Tibial nerve (tissue), 4 donors: ENCODE measurements around the gene ABCB11. TPM values are rescaled to one million over a fixed set of nuclear protein-coding genes. Genes with fewer than 3 reads are reported as not detected.

Experiments used
- DNase-seq, 2 donors: peaks; one replicate each; pipeline ENCODE4 v3.0.0-alpha.2; 2019; ENCODE audit warnings: low spot score in 2 of 2
- H3K27ac ChIP-seq, 4 donors: fragments of 200-600 bp; sonication (generic) in 3 of 4; one replicate each; pipeline ENCODE4 v1.5.1; 2017 to 2019; ENCODE audit warnings: mild to moderate bottlenecking in 1 of 4
- H3K27me3 ChIP-seq, 2 donors: fragments of 200-600 bp; sonication (generic) in 1 of 2; one replicate each; pipeline versions ENCODE4 v1.5.1 to v1.6.0; 2017 to 2019
- H3K36me3 ChIP-seq, 3 donors: fragments of 200-600 bp; sonication (generic); one replicate each; pipeline ENCODE4 v1.5.1; 2018 to 2019
- H3K4me1 ChIP-seq, 4 donors: fragments of 200-600 bp; sonication (generic) in 3 of 4; one replicate each; pipeline ENCODE4 v1.5.1; 2017 to 2019
- H3K4me3 ChIP-seq, 4 donors: fragments of 200-600 bp; sonication (generic) in 3 of 4; one replicate each; pipeline ENCODE4 v1.5.1; 2017 to 2019; ENCODE audit warnings: mild to moderate bottlenecking in 1 of 4, moderate library complexity in 1 of 4
- H3K9me3 ChIP-seq, 4 donors: fragments of 200-600 bp; sonication (generic) in 3 of 4; one replicate each; pipeline ENCODE4 v1.5.1; 2017 to 2019
- EP300 ChIP-seq, 2 donors: sonication (generic); formaldehyde crosslinking; IDR thresholded peaks; one replicate each; pipeline ENCODE4 v1.6.1; 2017; ENCODE audit warnings: antibody characterized with exemption in 2 of 2, mild to moderate bottlenecking in 1 of 2
- POLR2A ChIP-seq, 2 donors: fragments of 450-650 bp; IDR thresholded peaks; one replicate each; pipeline ENCODE4 v1.6.1; 2017; ENCODE audit warnings: antibody characterized with exemption in 2 of 2, mild to moderate bottlenecking in 2 of 2, moderate library complexity in 2 of 2
- WGBS, 2 donors: methylation state at CpG; one replicate each; pipeline ENCODE4 v1.1.5; 2018; 5-methylcytosine and 5-hydroxymethylcytosine counted together
- total RNA-seq, 4 donors: library from RNA; depleted of rRNA; stranded (reverse); fragments of >200 nt; gene quantifications; one replicate each; pipeline ENCODE4 v1.1.0, GENCODE V29; 2016
- TF ChIP-seq, protein P1 (sequence below), 5 experiments: fragments of 200-600 bp in 3 of 5; fragments of 450-650 bp in 2 of 5; sonication (generic) in 3 of 5; IDR thresholded peaks; one replicate each; pipeline ENCODE4 v1.5.1; 2016 to 2019; ENCODE audit warnings: antibody characterized with exemption in 5 of 5, mild to moderate bottlenecking in 3 of 5, moderate library complexity in 2 of 5

Gene ABCB11
- total RNA-seq, 4 donors from 2014 or later, result 0.30 to 0.63 (median 0.39) TPM; not detected in 1

DNA sequence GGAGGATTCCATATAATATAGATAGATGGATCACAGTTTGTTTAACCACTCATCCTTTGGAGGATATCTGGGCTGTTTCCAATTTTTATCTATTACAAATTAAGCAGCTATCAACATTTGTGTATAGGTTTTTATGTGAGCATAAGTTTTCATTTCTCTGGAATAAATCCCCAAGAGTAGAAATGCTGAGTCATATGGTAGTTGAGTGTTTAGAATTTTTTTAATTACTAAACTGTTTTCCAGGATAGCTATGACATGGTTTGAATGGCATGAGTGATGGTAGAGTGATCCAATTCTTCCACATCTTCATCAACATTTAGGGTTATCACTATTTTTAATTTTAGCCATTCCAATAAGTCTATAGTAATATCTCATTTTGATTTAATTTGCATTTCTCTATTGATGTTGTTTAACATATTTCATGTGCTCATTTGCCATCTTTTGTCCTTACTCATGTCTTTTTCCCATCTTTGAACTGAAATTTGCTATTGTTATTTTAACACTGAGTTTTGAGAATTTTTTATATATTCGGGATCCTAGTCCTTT is 31.4 kb downstream of the ABCB11 start:
- TF ChIP-seq, protein P1, sequence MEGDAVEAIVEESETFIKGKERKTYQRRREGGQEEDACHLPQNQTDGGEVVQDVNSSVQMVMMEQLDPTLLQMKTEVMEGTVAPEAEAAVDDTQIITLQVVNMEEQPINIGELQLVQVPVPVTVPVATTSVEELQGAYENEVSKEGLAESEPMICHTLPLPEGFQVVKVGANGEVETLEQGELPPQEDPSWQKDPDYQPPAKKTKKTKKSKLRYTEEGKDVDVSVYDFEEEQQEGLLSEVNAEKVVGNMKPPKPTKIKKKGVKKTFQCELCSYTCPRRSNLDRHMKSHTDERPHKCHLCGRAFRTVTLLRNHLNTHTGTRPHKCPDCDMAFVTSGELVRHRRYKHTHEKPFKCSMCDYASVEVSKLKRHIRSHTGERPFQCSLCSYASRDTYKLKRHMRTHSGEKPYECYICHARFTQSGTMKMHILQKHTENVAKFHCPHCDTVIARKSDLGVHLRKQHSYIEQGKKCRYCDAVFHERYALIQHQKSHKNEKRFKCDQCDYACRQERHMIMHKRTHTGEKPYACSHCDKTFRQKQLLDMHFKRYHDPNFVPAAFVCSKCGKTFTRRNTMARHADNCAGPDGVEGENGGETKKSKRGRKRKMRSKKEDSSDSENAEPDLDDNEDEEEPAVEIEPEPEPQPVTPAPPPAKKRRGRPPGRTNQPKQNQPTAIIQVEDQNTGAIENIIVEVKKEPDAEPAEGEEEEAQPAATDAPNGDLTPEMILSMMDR (IDR thresholded peaks at IDR 0.05), result no peak
- TF ChIP-seq EP300 (IDR thresholded peaks at IDR 0.05) (no peak), POLR2A (IDR thresholded peaks at IDR 0.05) (no peak)
- no peak for DNase-seq
- no peak overlapping the region for H3K4me3 ChIP-seq
- H3K36me3 ChIP-seq, result no peaks in the 10 kb centered on the region
- H3K27me3 ChIP-seq, result no peaks in the 10 kb centered on the region
- H3K4me1 ChIP-seq, result no peaks in the 10 kb centered on the region
- H3K27ac ChIP-seq, result no peak overlapping the region
- H3K9me3 ChIP-seq, result no peaks in the 10 kb centered on the region
- 89 to 97% methylated on average over 1 of the region's 1 CpG for WGBS, 2 donors

DNA sequence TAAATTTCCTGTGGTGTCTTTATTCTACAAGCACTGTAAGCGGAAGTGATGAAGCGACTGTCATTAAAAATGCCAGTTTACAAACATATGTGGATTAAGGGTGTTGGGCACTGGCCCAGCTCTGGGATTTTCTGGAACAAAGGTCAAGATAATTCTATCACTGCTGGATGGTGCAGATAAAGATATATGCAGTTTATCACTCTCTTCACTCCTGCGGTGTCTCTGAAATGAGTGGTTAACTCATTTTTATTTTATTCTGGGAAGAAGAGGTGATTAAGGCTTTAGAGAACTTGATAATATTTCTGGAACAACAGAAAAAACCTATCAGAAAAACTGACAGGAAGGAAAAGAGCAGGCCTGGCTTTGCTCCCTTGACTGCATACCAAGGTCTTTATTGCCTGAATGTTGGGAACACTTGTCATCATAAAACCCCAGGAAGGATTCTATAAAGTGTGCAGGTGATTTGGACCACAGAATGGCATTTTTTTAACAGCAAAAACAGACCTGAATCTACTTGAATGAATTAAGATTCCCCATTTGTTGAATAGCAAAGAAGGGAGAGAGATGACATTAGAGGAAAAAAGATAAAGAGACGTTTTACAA is 32.4 kb downstream of the ABCB11 start:
- WGBS, 2 donors, result 78 to 88% methylated on average over 4 of the region's 4 CpGs
- H3K27ac ChIP-seq, result no peak overlapping the region
- no peak overlapping the region for H3K4me3 ChIP-seq
- no peaks in the 10 kb centered on the region for H3K9me3 ChIP-seq
- no peaks in the 10 kb centered on the region for H3K27me3 ChIP-seq
- no peak for DNase-seq
- TF ChIP-seq, protein P1 (IDR thresholded peaks at IDR 0.05), result no peak
- TF ChIP-seq EP300 (IDR thresholded peaks at IDR 0.05) (no peak), POLR2A (IDR thresholded peaks at IDR 0.05) (no peak)
- H3K36me3 ChIP-seq, result no peaks in the 10 kb centered on the region
- H3K4me1 ChIP-seq, result no peaks in the 10 kb centered on the region

DNA sequence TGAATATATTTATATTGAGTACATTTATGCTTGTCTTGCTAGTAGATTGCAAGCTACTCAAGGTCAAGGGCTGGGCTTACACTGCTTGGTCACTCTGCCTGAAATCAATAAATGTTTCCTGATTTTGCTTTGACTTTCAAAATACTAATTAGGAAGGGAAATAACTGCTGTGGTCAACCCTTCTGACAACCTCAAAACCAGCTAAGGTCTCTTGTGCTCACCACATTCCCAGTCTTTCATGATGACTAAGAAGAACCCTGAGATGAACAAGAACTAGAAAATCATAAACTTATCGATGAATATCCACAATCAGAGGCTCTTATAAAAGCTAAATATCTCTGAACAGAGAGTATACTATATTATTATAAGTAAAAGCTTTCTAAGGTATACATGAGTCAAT is 33.3 kb downstream of the ABCB11 start:
- Histone ChIP-seq H3K27ac (no peak overlapping the region), H3K27me3 (no peaks in the 10 kb centered on the region), H3K4me1 (no peaks in the 10 kb centered on the region), H3K4me3 (no peak overlapping the region), H3K9me3 (no peaks in the 10 kb centered on the region), H3K36me3 (no peaks in the 10 kb centered on the region)
- no peak for DNase-seq
- 77 to 81% methylated on average over 1 of the region's 1 CpG for WGBS, 2 donors
- TF ChIP-seq, protein P1 (IDR thresholded peaks at IDR 0.05), result no peak
- TF ChIP-seq EP300 (IDR thresholded peaks at IDR 0.05) (no peak), POLR2A (IDR thresholded peaks at IDR 0.05) (no peak)

DNA sequence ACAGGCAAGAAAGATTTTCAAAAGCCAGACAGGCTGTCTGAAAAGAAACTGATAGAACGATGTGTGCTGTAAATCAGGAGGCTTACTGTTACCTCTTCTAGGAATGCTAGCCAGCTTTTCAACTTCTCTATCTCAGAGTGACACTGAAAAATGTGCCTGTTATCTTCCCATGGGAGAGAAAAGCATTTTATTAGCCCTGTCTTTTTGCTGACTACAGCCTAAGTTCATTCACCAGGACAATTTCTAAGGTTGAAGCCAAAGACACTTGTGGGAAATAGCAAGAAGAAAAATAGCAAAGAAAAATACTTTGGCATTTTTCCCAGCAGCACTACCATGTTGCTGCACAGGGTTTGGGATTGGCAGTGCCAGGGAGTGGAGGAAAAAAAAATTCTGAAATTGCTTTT is 34.0 kb downstream of the ABCB11 start:
- WGBS, 2 donors, result 40 to 68% methylated on average over 1 of the region's 1 CpG
- Histone ChIP-seq H3K9me3 (no peaks in the 10 kb centered on the region), H3K4me1 (no peaks in the 10 kb centered on the region), H3K36me3 (no peaks in the 10 kb centered on the region), H3K27me3 (no peaks in the 10 kb centered on the region), H3K4me3 (no peak overlapping the region), H3K27ac (no peak overlapping the region)
- TF ChIP-seq POLR2A (IDR thresholded peaks at IDR 0.05), result no peak
- no peak for DNase-seq

DNA sequence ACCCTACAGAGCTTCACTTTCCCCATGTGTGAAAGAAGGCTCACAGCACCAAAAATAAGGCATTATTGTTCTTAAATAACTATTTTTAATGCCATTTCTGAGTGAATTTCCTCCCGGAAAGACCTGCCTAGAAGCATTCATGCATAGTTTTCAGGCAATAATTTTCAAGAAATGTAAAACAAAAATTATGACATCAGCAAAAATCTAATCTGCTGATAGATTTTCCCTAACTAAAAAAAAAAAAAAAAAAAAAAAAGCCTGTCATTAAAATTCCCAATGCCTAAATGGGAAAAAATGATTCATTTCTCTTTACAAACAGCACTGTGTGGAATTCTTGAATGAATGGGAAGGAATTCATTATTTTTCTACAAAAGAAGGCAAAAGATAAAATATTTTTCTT is 35.4 kb downstream of the ABCB11 start:
- Histone ChIP-seq H3K4me3 (no peak overlapping the region), H3K9me3 (no peaks in the 10 kb centered on the region), H3K4me1 (no peaks in the 10 kb centered on the region), H3K27ac (no peak overlapping the region), H3K36me3 (no peaks in the 10 kb centered on the region), H3K27me3 (no peaks in the 10 kb centered on the region)
- DNase-seq, result no peak
- WGBS, 2 donors, result 62 to 66% methylated on average over 1 of the region's 1 CpG
- TF ChIP-seq POLR2A (IDR thresholded peaks at IDR 0.05), result no peak
- TF ChIP-seq, protein P1 (IDR thresholded peaks at IDR 0.05), result no peak
- no peak for TF ChIP-seq EP300 (IDR thresholded peaks at IDR 0.05)
